HCT116 (cell line): ENCODE data around the gene MAP3K8. TPM values are rescaled to one million over a fixed set of nuclear protein-coding genes. Genes with fewer than 3 reads are reported as not detected.

Source experiments
- ATAC-seq: fragments of 200-7000 bp; cut with Tn5 transposase; 2 replicates; pipeline ENCODE4 v1.9.1; 2020; ENCODE audit warnings: mild to moderate bottlenecking, moderate library complexity
- BruUV-seq: library from RNA; stranded (reverse); fragments of 400-500 nt; replicated peaks from 2 replicates; lab custom pipeline; 2021; lab: Mats Ljungman, UMichigan
- CTCF ChIA-PET: fragments of 300-600 bp; sonication (Branson Sonifier 250); formaldehyde crosslinking; loops from one replicate; lab custom pipeline; 2021; ENCODE audit warnings: antibody characterized with exemption; lab: Charles Lee
- POLR2A ChIA-PET: fragments of 300-600, 350-600 bp; sonication (Branson Sonifier 250); formaldehyde crosslinking; loops from one replicate; lab custom pipeline; 2021; ENCODE audit warnings: antibody characterized with exemption; lab: Charles Lee
- RAD21 ChIA-PET, 2 experiments: fragments of 300-600 bp; sonication (Branson Sonifier 250); formaldehyde crosslinking; loops; one replicate each; lab custom pipeline; 2023; ENCODE audit warnings: low total read pairs in 2 of 2; ENCODE audit not compliant: uncharacterized antibody in 2 of 2, unreplicated experiment in 2 of 2, low non-redundant PET in 1 of 2; lab: Charles Lee
- DNase-seq: peaks from one replicate; pipeline ENCODE4 v3.0.0-alpha.2; 2010; ENCODE audit warnings: low read depth, low spot score
- H2AFZ ChIP-seq: fragments of 200-600 bp; shearing (Covaris generic), sonication (generic); 2 replicates; pipeline ENCODE4 v1.6.1; 2017; ENCODE audit warnings: low read depth, mixed run types, mixed read lengths, antibody characterized with exemption, low read length; ENCODE audit not compliant: poor library complexity, severe bottlenecking
- H3K27ac ChIP-seq: 2 replicates; pipeline ENCODE4 v1.5.1; 2012; ENCODE audit warnings: low read depth, low read length
- H3K27me3 ChIP-seq: fragments of 200-600 bp; sonication (generic); 2 replicates; pipeline ENCODE4 v1.6.1; 2016; ENCODE audit warnings: mixed run types, low read length, mixed read lengths; ENCODE audit not compliant: insufficient read depth
- H3K36me3 ChIP-seq, 2 experiments: fragments of 200-500 bp in 1 of 2; fragments of 200-600 bp in 1 of 2; sonication (Bioruptor generic) in 1 of 2; sonication (generic) in 1 of 2; 2 replicates each; pipeline versions ENCODE4 v1.5.1 to v1.6.1; 2014 to 2016; ENCODE audit warnings: low read length in 2 of 2, inconsistent platforms in 1 of 2, mixed read lengths in 1 of 2, mixed run types in 1 of 2; ENCODE audit not compliant: insufficient read depth in 2 of 2, control insufficient read depth in 1 of 2
- H3K4me1 ChIP-seq, 2 experiments: fragments of 200-600 bp in 1 of 2; sonication (generic) in 1 of 2; 2 replicates each; pipeline versions ENCODE4 v1.5.1 to v1.6.1; 2012 to 2017; ENCODE audit warnings: low read length in 2 of 2, inconsistent platforms in 1 of 2, mild to moderate bottlenecking in 1 of 2, mixed read lengths in 1 of 2, mixed run types in 1 of 2, moderate library complexity in 1 of 2; ENCODE audit not compliant: insufficient read depth in 2 of 2, control insufficient read depth in 1 of 2
- H3K4me2 ChIP-seq: fragments of 200-600 bp; sonication (generic); 2 replicates; pipeline ENCODE4 v1.6.1; 2017; ENCODE audit warnings: mixed run types, low read length, mixed read lengths
- H3K4me3 ChIP-seq, 2 experiments: fragments of 200-600 bp in 1 of 2; sonication (generic) in 1 of 2; replicated peaks in 1 of 2; 2 replicates each; pipeline ENCODE4 v1.5.1; 2011 to 2016; ENCODE audit warnings: low read length in 2 of 2, control low read depth in 1 of 2, low read depth in 1 of 2, mild to moderate bottlenecking in 1 of 2, mixed read lengths in 1 of 2, mixed run types in 1 of 2
- H3K79me2 ChIP-seq: fragments of 200-600 bp; sonication (generic); 2 replicates; pipeline ENCODE4 v1.6.1; 2017; ENCODE audit warnings: mild to moderate bottlenecking, mixed run types, low read length, moderate library complexity, mixed read lengths; ENCODE audit not compliant: insufficient read depth
- H3K9ac ChIP-seq: fragments of 200-600 bp; sonication (generic); 2 replicates; pipeline ENCODE4 v1.6.1; 2016; ENCODE audit warnings: low read length, mixed read lengths
- H3K9me2 ChIP-seq: fragments of 200-600 bp; sonication (generic), shearing (Covaris generic); 2 replicates; pipeline ENCODE4 v1.6.1; 2017; ENCODE audit warnings: mixed run types, mild to moderate bottlenecking, moderate library complexity; ENCODE audit not compliant: insufficient read depth
- H3K9me3 ChIP-seq, 2 experiments: fragments of 200-500 bp in 1 of 2; fragments of 200-600 bp in 1 of 2; sonication (Bioruptor generic) in 1 of 2; sonication (generic) in 1 of 2; 2 replicates each; pipeline ENCODE4 v1.6.1; 2014 to 2017; ENCODE audit warnings: low read length in 2 of 2, mixed read lengths in 2 of 2, inconsistent platforms in 1 of 2, low read depth in 1 of 2, mild to moderate bottlenecking in 1 of 2, mixed run types in 1 of 2, moderate library complexity in 1 of 2; ENCODE audit not compliant: control insufficient read depth in 1 of 2, insufficient read depth in 1 of 2
- H4K20me1 ChIP-seq: fragments of 200-600 bp; sonication (generic), shearing (Covaris generic); 2 replicates; pipeline ENCODE4 v1.6.1; 2017; ENCODE audit warnings: mixed run types, mild to moderate bottlenecking, moderate library complexity; ENCODE audit not compliant: insufficient read depth
- EGR1 ChIP-seq: IDR thresholded peaks from 2 replicates; pipeline ENCODE4 v1.6.1; 2012; ENCODE audit warnings: low read depth
- ELF1 ChIP-seq: IDR thresholded peaks from 2 replicates; pipeline ENCODE4 v1.6.1; 2012; ENCODE audit warnings: low read depth, borderline replicate concordance
- EZH2 ChIP-seq: fragments of 200-600 bp; sonication (generic); IDR thresholded peaks from 2 replicates; pipeline ENCODE4 v1.6.1; 2017; ENCODE audit warnings: antibody characterized with exemption, mixed run types
- EZH2phosphoT487 ChIP-seq: fragments of 200-600 bp; IDR thresholded peaks from 2 replicates; pipeline ENCODE4 v1.6.1; 2018; ENCODE audit warnings: antibody characterized with exemption, borderline replicate concordance
- FOSL1 ChIP-seq: IDR thresholded peaks from 2 replicates; pipeline ENCODE4 v1.6.1; 2012; ENCODE audit warnings: low read depth
- JUND ChIP-seq: IDR thresholded peaks from 2 replicates; pipeline ENCODE4 v1.6.1; 2012
- POLR2A ChIP-seq: IDR thresholded peaks from 2 replicates; pipeline ENCODE4 v1.7.0; 2011; ENCODE audit warnings: borderline replicate concordance; ENCODE audit not compliant: insufficient read depth, insufficient read length; ENCODE audit errors: extremely low read depth
- RAD21 ChIP-seq: IDR thresholded peaks from 2 replicates; pipeline ENCODE4 v1.6.1; 2012; ENCODE audit warnings: low read depth, mild to moderate bottlenecking
- SP1 ChIP-seq: IDR thresholded peaks from 2 replicates; pipeline ENCODE4 v1.6.1; 2012; ENCODE audit warnings: low read depth
- SRF ChIP-seq: IDR thresholded peaks from 2 replicates; pipeline ENCODE4 v1.6.1; 2012; ENCODE audit warnings: low read depth
- YY1 ChIP-seq: IDR thresholded peaks from 2 replicates; pipeline ENCODE4 v1.6.1; 2011; ENCODE audit warnings: low read length, low read depth, moderate library complexity, mild to moderate bottlenecking; ENCODE audit not compliant: insufficient replicate concordance; ENCODE audit errors: extremely low read depth
- ZBTB33 ChIP-seq: IDR thresholded peaks from 2 replicates; pipeline ENCODE4 v1.6.1; 2011; ENCODE audit warnings: mild to moderate bottlenecking, low read length, moderate library complexity; ENCODE audit not compliant: insufficient replicate concordance; ENCODE audit errors: extremely low read depth
- ZFX ChIP-seq: fragments of 450-650 bp; IDR thresholded peaks from 2 replicates; pipeline ENCODE4 v1.6.1; 2017
- ZNF274 ChIP-seq: fragments of 200-500 bp; sonication (Bioruptor generic); IDR thresholded peaks from 2 replicates; pipeline ENCODE4 v1.6.1; 2014; ENCODE audit warnings: mild to moderate bottlenecking, low read depth, low read length, inconsistent platforms
- intact Hi-C: fragments of 100-400 bp; cut with micrococcal nuclease; formaldehyde crosslinking; loops from 2 replicates; pipeline ENCODE4 v1.10.0; 2022
- total RNA-seq: library from RNA; stranded (reverse); gene quantifications from one replicate; pipeline ENCODE4 v1.2.1, GENCODE V29; 2021; ENCODE audit not compliant: unreplicated experiment
- TF ChIP-seq, protein P1 (sequence below), 3 experiments: fragments of 200-600 bp in 1 of 3; sonication (generic) in 1 of 3; IDR thresholded peaks in 2 of 3; conservative IDR thresholded peaks in 1 of 3; 2 replicates each; pipeline ENCODE4 v1.5.1; 2012 to 2017; ENCODE audit warnings: low read depth in 2 of 3, low read length in 2 of 3, antibody characterized with exemption in 1 of 3, borderline replicate concordance in 1 of 3, control low read depth in 1 of 3, mild to moderate bottlenecking in 1 of 3, mixed read lengths in 1 of 3, mixed run types in 1 of 3, moderate library complexity in 1 of 3; ENCODE audit not compliant: insufficient read depth in 1 of 3
- TF ChIP-seq, protein P2 (sequence below): IDR thresholded peaks from 2 replicates; pipeline ENCODE4 v1.6.1; 2012
- TF ChIP-seq, protein P3 (sequence below): IDR thresholded peaks from 2 replicates; pipeline ENCODE4 v1.6.1; 2012

The MAP3K8 gene
- total RNA-seq, 1 experiment from 2014 or later: 4.5 TPM

DNA sequence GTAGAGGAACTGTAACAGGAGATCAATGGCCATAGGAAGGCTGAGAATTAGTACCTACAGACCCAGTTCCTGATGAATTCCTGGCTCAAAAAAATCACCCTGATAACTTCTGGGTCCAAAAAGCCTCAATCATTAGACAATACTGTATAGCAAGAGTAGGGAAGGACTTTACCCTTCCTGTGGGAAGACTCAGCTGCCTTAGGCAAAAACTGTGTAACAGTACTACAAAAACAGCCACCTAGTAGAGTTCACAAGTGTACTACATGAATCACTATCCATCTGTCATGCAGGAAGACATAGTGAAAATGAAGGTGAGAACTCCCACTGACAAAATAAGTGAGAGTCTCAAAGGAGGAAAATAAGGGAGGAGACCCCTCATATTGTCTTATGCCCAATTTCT, 47.6 kb downstream of the MAP3K8 start (continued):
- TF ChIP-seq, protein P1, sequence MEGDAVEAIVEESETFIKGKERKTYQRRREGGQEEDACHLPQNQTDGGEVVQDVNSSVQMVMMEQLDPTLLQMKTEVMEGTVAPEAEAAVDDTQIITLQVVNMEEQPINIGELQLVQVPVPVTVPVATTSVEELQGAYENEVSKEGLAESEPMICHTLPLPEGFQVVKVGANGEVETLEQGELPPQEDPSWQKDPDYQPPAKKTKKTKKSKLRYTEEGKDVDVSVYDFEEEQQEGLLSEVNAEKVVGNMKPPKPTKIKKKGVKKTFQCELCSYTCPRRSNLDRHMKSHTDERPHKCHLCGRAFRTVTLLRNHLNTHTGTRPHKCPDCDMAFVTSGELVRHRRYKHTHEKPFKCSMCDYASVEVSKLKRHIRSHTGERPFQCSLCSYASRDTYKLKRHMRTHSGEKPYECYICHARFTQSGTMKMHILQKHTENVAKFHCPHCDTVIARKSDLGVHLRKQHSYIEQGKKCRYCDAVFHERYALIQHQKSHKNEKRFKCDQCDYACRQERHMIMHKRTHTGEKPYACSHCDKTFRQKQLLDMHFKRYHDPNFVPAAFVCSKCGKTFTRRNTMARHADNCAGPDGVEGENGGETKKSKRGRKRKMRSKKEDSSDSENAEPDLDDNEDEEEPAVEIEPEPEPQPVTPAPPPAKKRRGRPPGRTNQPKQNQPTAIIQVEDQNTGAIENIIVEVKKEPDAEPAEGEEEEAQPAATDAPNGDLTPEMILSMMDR (IDR thresholded peaks at IDR 0.05 in 2 of 3, conservative IDR thresholded peaks at IDR 0.05 in 1 of 3; ENCODE audit: borderline replicate concordance in 1 of 3, insufficient read depth in 1 of 3, low read depth in 2 of 3, low read length in 2 of 3): no peak
- TF ChIP-seq FOSL1 (no peak), ELF1 (no peak), ZFX (no peak), RAD21 (no peak), EZH2phosphoT487 (no peak), EGR1 (no peak)

- no peak overlapping the region for H3K27ac ChIP-seq
- no peaks in the 10 kb centered on the region for H3K79me2 ChIP-seq
- H3K9ac ChIP-seq: no peak overlapping the region
- BruUV-seq: no TSS peak
- DNase-seq (no peak), ATAC-seq (no peak)
- H3K9me3 ChIP-seq: peaks cover 0 to 3% of the 10 kb centered on the region in 2 experiments; a peak in 2 of 4 replicates
- H3K4me2 ChIP-seq: no peak overlapping the region
- no peak overlapping the region for H2AFZ ChIP-seq
- peaks cover 0 to 3% of the 10 kb centered on the region in 2 experiments; a peak in 1 of 4 replicates for H3K4me1 ChIP-seq
- no peaks in the 10 kb centered on the region for H3K27me3 ChIP-seq
- CTCF ChIA-PET: no interaction called here
- no peaks in the 10 kb centered on the region for H3K36me3 ChIP-seq
- H3K9me2 ChIP-seq: no peaks in the 10 kb centered on the region
- POLR2A ChIA-PET: no interaction called here
- intact Hi-C loops: no loop called here
- RAD21 ChIA-PET: no interaction called here
- no peak overlapping the region for H3K4me3 ChIP-seq
- no peaks in the 10 kb centered on the region for H4K20me1 ChIP-seq
- no peak for TF ChIP-seq EZH2
- no peak for TF ChIP-seq JUND
- no peak for TF ChIP-seq POLR2A
- no peak for TF ChIP-seq SRF
- TF ChIP-seq ELF1: no peak
- no peak for TF ChIP-seq ZNF274
- TF ChIP-seq ZFX: no peak
- TF ChIP-seq, protein P2, sequence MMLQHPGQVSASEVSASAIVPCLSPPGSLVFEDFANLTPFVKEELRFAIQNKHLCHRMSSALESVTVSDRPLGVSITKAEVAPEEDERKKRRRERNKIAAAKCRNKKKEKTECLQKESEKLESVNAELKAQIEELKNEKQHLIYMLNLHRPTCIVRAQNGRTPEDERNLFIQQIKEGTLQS: no peak
- TF ChIP-seq FOSL1: no peak
- TF ChIP-seq ZBTB33: no peak
- TF ChIP-seq RAD21: no peak
- TF ChIP-seq, protein P3, sequence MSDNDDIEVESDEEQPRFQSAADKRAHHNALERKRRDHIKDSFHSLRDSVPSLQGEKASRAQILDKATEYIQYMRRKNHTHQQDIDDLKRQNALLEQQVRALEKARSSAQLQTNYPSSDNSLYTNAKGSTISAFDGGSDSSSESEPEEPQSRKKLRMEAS: no peak
- TF ChIP-seq, protein P1 (IDR thresholded peaks at IDR 0.05 in 2 of 3, conservative IDR thresholded peaks at IDR 0.05 in 1 of 3; ENCODE audit: borderline replicate concordance in 1 of 3, insufficient read depth in 1 of 3, low read depth in 2 of 3, low read length in 2 of 3): no peak
- TF ChIP-seq SP1: no peak
- no peak for TF ChIP-seq YY1
Measured at GRCh38 chr10:30488316-30488715, 54.3 kb downstream of the MAP3K8 start.
